Fibroblast of skin of scalp (primary cell): ENCODE measurements around the gene OR2V1.
"Not testable (repeated sequence)": the region's sequence is repeated elsewhere in the genome, so short reads cannot be mapped to it uniquely, and the experiment has no call there.

ENCODE experiments used
- DNase-seq: peaks from one replicate; pipeline ENCODE4 v3.0.0-alpha.2; 2013

OR2V1 gene

GRCh38 chr5:181101930-181102674, 28.9 kb downstream of the OR2V1 start:
- not testable (repeated sequence) for DNase-seq

DNA sequence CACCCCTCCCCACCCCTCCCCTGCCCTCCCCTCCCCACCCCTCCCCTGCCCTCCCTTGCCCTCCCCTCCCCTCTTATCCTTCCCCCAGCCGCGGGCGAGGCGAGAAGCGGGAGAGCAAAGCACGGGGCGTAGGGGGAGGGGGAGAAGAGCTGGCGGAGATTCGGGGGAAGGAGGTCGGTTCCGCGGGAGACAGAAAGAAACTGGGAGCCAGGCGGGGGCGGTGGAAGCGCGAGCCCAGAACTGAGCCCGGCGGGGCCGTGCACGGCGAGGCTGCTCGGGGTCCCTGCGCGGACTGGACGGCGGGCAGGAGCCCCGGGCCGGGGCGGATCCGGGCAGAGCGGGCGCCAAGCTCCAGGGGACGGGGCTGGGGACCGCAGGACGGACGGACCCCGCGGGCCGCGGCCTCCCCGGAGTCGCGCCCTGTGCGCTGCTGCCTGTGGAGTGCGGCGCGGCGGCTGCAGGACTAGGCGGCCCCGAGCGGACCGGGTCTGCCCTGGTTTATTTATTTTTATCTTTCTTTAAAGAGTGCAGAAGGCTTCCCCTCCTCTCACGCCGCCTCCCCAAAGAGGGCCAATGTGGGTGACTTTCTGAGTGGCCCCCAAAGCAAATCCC, 29.8 kb downstream of the OR2V1 start:
- not testable (repeated sequence) for DNase-seq

GRCh38 chr5:181100121-181100875, 30.7 kb downstream of the OR2V1 start:
- no peak for DNase-seq

DNA sequence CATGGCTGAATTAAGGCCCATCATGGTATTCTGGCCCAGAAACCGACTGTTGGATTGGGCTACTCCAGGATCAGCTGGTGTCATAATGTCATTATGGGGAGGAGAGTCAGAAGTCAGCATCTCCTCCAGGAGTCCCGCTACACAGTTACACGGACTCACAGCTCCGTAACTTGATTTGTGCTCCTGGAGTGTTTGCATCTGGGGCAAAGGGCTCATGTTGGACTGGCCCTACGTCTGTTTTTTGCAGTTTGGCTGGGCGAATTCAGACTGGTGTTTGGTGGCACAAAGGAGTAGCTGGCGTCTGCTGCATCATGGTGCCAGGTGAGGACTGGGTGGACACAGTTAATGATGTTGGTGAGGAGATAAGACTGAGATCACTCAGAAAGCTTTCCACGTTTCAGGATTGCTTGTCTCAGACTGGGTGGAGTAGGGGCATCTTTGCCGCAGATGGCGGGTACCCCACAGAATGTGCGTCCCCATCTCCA, 31.3 kb downstream of the OR2V1 start:
- DNase-seq, result no peak

DNA sequence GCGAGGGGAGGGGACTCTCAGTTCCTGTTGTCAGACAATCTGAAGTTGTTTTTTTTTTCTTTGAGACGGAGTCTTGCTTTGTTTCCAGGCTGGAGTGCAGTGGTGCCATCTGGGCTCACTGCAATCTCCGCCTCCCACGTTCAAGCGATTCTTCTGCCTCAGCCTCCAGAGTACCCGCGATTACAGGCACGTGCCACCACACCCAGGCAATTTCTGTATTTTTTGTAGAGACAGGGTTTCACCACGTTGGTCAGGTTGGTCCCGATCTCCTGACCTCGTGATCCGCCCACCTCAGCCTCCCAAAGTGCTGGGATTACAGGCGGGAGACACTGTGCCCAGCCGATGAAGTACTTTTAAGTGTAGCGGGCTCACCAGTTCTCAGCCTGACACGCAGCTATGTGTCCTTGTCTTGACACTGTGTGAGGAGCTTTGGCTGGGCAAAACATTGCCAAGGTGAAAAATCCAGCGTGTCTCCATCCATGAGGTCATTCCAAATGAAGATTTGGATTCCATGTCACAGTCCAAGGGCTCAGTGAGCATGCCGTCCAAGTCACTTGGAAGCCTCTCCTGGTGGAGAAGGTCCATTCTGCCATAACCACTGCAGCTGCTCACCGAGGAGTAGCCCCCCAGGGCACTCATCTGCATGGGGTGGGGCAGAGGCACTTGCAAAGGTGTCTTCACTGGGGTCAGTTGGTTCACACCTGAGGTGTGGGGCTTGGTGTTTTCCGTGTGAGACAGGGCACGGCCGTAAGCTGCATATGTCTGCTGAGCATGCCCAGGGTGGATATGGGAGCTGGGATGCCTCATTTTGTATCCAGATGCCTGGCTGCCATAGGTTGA, 32.0 kb downstream of the OR2V1 start:
- DNase-seq, result no peak

GRCh38 chr5:181097759-181098491, 33.0 kb downstream of the OR2V1 start:
- DNase-seq, result not testable (repeated sequence)

DNA sequence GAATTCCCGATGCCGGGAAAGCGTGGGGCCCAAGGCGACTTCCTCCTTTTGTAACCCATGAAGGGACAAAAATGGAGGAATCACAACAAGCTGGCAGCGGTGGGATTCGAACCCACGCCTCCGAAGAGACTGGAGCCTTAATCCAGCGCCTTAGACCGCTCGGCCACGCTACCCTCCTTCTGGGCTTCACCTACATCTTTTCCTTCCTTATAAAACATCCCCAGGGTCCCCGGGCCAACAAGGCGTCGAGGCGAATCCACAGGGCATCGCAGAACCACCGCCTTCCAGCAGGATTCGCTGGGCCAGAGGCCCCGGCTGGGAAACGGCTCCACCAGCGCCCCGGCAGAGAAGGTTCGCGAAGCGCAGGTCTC, 33.6 kb downstream of the OR2V1 start:
- DNase-seq, result not testable (repeated sequence)

- not testable (repeated sequence) for DNase-seq
These were observed 34.1 kb downstream of the OR2V1 start for GRCh38 chr5:181096721-181097382.

DNA sequence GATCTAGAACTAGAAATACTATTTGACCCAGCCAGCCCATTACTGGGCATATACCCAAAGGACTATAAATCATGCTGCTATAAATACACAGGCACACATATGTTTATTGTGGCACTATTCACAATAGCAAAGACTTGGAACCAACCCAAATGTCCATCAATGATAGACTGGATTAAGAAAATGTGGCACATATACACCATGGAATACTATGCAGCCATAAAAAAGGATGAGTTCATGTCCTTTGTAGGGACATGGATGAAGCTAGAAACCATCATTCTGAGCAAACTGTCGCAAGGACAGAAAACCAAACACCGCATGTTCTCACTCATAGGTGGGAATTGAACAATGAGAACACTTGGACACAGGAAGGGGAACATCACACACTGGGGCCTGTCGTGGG, 35.8 kb downstream of the OR2V1 start:
- not testable (repeated sequence) for DNase-seq

DNA sequence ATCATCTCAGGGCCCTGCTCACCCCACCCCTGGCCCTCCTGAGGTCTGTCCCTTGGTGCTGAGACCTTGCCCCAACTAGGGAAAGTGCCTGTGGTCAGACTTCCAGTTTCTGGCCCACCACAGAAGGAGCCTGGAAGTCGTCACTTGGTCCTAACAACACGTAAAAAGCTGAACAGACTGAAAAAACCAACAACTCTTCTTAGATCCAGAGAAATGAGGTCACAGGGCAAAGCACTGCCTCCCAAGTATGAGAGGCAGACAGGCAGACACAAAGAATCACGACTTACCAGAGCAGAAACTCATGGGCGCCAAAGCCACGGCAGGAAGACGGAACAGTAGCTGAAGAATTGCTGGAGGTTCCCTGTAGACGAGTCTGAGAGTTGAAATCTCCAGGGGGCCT, 38.5 kb downstream of the OR2V1 start:
- no peak for DNase-seq

GRCh38 chr5:181088289-181088688, 42.7 kb downstream of the OR2V1 start:
- DNase-seq, result no peak

DNA sequence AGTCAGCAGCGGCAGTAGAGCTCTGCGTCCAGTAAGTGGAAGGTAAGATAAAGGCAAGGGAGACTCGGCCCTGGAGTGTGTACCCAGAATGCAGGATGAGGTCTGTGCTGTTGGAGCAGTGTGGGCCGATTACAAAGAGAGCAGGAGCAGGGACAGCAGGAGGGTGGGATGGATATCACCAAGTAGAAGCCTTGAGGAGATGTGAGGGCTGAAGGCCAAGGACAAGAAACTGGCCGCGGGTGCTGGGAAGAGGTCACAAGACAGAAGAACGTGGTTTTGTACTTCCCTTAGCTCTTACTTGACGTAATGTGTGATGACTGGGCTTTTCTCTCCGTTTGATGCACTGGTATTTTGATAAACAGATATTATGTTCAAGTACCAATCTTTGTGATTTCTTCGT, 43.7 kb downstream of the OR2V1 start:
- DNase-seq, result no peak

DNA sequence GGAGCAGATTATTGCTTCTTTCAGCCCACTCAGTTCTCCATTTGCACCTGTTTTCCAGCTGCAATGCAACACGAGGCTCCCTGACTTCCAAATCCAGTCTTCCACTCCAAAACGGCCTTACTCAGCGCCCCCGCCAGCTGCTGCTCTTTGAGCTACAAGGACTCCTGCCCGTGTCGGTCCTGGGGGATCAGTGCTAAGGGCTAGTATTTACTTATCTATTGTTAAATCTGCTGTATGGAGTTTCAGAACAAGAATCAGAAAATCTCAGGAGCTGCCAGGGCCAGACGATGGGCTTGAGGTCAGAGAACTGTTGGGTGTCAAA, 44.1 kb downstream of the OR2V1 start:
- no peak for DNase-seq

GRCh38 chr5:181086026-181086883, 44.7 kb downstream of the OR2V1 start:
- DNase-seq, result no peak

DNA sequence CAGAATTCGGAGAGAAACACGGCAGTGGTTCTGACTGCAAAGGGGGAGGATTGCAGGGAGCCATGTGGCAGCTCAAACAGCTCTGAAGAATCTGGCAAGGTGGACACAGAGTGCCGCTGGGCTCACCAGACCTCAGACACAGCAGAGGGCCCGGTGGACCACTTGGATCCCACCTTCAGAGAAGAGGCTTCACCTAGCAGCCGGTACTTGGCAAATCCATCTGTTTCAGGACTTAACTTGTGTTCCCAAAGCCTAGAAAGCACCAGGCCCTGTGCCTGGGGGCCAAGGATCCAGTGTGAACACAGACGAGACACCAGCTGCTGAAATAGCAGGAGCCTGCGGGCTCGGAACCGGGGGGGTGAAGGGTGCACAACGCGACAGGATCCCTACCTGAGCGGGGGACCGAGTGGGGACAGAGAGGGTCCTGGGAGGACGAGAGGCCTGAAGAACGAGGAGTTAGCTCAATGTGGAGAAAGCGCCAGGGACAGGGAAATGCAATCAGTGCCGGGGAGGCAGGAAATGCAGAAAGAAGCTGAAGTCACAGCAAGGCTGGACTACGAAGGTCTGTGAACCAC, 46.3 kb downstream of the OR2V1 start:
- DNase-seq, result no peak

GRCh38 chr5:181081989-181082388, 49.0 kb downstream of the OR2V1 start:
- DNase-seq, result no peak

- DNase-seq, result no peak
These were observed 54.0 kb downstream of the OR2V1 start for GRCh38 chr5:181076920-181077319.
